GM12892 (cell line): ENCODE measurements around the gene PGRMC2.
"Not testable (repeated sequence)": the region's sequence is repeated elsewhere in the genome, so short reads cannot be mapped to it uniquely, and the experiment has no call there.

Experiments used
- DNase-seq: peaks from one replicate; pipeline ENCODE4 v3.0.0; 2011; ENCODE audit not compliant: insufficient read length
- FAIRE-seq: peaks from 2 replicates; lab custom pipeline; 2011; peaks lifted over from hg19 to GRCh38; lab: Jason Lieb, UNC
- POLR2A ChIP-seq: IDR thresholded peaks from 2 replicates; pipeline ENCODE4 v1.6.1; 2011; ENCODE audit warnings: low read depth, low read length, control low read depth
- POLR2AphosphoS5 ChIP-seq: IDR thresholded peaks from 2 replicates; pipeline ENCODE4 v1.6.1; 2011; ENCODE audit warnings: low read depth, low read length, control low read depth
- TAF1 ChIP-seq: IDR thresholded peaks from 2 replicates; pipeline ENCODE4 v1.6.1; 2011; ENCODE audit warnings: low read depth, mild to moderate bottlenecking, control low read depth, low read length, borderline replicate concordance

PGRMC2 gene

DNA sequence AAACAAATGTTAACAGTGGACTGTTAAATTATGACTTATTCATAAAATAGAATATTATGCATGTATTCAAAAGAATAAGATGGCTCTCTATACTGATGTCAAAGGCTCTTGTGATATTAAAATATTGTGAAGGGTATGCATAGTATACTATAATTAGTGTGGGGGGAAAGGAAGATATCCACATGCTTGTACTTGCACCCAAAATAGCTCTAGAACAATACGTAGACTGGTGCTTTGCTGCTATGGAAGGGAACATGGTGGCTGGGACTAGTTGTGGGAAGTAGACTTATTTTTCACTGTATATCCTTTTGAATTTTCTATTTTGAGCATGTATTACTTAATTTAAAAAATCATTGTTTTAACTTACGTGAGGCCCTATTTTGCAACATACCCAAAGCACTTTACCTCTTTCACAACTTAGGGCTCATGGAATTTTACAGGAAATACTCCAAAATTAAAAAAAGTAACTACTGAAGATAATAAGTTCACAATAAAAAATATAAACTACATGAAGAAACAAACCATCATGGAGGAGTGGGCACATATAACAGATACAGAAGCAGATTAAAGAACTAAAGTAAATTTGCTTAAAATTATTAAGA lies 7.9 kb downstream of the PGRMC2 start:
- DNase-seq (no peak), FAIRE-seq (peak; percentile 9)
- no peak for TF ChIP-seq POLR2A

DNA sequence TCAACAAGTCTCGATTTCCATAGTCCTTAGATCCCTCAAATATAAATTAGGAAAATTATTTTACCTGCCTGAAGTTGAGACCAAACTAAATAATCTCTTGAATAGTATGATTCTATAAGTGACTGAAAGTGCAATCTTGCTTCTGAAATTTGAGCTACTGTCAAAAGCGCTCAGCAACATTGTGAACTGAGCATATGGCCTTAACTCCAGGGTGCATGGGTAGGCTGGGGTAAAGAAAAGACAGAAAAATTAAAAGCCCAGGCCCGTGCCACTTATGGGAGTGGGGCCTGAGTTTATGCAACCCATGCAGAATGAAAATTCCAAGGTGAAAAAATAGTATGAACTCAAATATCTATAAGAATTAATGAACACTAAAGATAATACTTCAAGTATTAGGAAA lies 9.8 kb downstream of the PGRMC2 start:
- DNase-seq (no peak), FAIRE-seq (no peak)
- no peak for TF ChIP-seq POLR2A
- no peak for TF ChIP-seq POLR2AphosphoS5
- TF ChIP-seq TAF1 = no peak

DNA sequence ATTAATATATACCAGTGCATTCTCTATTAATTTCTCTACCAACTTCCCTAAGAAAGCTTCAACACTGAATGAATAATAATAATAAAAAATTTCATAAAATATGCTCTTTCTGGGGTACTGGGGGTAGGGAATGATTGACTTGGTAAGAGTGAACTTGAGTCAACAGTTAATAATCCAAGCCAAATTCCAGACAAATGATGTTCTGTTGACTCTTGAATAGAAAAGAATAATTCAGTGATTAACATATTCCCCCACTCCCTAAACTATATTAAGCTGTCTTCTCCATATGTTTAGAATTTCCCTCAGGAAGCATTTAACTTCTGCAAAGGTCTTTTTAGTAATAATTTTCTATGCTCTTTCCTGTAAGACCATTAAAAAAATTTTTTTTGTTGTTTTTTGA lies 12.3 kb downstream of the PGRMC2 start:
- DNase-seq (no peak), FAIRE-seq (no peak)
- TF ChIP-seq TAF1 (no peak), POLR2AphosphoS5 (no peak), POLR2A (no peak)

GRCh38 chr4:128271551-128271950 lies 16.1 kb downstream of the PGRMC2 start:
- TF ChIP-seq TAF1 (no peak), POLR2AphosphoS5 (no peak), POLR2A (no peak)
- DNase-seq (no peak), FAIRE-seq (no peak)

DNA sequence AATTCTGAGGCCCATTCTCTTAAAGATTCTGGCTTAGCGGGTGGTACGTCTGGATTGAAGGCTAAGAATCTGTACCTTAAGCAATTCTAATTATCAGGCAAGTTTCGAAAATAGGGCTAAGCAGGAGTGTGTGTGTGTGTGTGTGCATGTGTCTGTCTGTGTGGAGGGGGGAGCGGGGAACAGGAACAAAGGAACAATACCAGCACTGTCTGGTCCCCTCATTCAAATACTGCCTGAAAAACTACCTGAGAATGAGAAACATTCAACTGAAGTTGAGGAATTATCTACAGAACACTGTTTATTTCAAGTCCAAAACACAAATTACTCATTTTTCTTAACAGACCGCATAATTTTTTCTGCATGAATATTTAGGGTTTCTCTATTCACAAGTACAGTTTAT lies 18.6 kb downstream of the PGRMC2 start:
- FAIRE-seq = no peak
- TF ChIP-seq POLR2AphosphoS5 (no peak), POLR2A (no peak), TAF1 (no peak)
- no peak for DNase-seq

DNA sequence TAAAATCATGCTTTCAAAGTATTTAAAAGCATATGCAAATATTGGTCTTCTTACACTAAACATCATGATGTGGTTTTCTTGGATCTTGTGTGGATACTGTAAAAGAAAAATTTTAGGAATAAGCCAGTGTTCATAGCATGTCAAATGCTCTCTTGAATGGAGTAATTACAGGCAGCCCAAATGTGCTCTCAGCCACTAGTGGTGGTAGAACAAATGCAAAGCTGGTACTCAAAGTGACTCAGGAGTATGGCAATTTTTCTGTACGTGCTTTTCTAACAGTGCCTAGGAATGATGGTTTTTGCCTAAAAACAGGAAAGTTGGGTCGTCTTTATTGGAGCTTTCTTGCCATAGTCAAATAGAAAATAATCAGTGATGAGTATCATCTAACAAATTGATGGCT lies 19.9 kb downstream of the PGRMC2 start:
- no peak for DNase-seq
- FAIRE-seq = no peak
- TF ChIP-seq POLR2AphosphoS5 = no peak
- TF ChIP-seq TAF1 = no peak
- TF ChIP-seq POLR2A = no peak

DNA sequence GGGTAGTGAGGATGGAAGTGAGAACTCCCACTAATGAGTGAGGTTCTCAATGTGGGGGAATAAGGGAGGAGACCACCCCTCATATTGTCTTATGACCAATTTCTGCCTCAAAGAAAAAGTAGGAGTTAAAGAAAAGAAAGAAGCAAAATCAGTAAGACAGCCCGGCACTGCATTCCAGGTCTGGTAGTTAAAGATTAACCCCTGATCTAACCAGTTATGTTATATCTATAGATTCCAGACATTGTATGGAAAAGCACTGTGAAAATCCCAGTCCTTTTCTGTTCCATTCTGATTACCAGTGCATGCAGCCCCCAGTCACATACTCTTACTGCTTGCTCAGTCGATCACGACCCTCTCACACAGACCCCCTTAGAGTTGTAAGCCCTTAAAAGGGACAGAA lies 20.4 kb downstream of the PGRMC2 start:
- not testable (repeated sequence) for FAIRE-seq, DNase-seq

GRCh38 chr4:128265550-128265949 lies 22.1 kb downstream of the PGRMC2 start:
- not testable (repeated sequence) for DNase-seq, FAIRE-seq

DNA sequence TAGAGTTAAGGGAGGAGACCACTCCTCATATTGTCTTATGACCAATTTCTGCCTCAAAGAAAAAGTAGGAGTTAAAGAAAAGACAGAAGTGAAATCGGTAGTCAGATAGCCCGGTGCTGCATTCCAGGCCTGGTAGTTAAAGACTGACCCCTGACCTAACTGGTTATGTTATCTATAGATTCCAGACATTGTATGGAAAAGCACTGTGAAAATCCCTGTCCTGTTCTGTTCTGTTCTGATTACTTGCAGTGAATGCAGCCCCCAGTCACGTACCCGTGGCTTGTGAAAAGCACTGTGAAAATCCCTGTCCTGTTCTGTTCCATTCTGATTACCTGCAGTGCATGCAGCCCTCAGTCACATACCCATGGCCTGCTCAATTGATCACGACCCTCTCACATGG lies 27.7 kb downstream of the PGRMC2 start:
- not testable (repeated sequence) for FAIRE-seq, DNase-seq

DNA sequence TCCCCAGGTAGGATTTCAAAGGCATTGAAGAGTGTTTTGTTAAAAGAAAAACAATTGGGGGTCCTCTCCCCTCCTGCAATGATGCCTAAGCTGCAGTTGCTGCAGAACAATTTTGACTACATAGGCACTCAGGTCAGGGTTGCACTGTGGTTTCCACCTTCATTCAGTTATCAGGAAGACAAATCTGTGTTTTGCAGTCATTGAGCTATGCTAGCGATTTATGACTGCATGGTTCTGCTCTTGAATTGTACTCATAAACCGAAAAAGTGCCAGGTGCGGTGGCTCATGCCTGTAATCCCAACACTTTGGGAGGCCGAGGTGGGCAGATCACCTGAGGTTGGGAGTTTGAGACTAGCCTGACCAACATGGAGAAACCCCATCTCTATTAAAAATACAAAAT lies 29.4 kb downstream of the PGRMC2 start:
- FAIRE-seq, DNase-seq: not testable (repeated sequence)

GRCh38 chr4:128256539-128256938 lies 31.1 kb downstream of the PGRMC2 start:
- DNase-seq (no peak), FAIRE-seq (no peak)
- no peak for TF ChIP-seq POLR2AphosphoS5

DNA sequence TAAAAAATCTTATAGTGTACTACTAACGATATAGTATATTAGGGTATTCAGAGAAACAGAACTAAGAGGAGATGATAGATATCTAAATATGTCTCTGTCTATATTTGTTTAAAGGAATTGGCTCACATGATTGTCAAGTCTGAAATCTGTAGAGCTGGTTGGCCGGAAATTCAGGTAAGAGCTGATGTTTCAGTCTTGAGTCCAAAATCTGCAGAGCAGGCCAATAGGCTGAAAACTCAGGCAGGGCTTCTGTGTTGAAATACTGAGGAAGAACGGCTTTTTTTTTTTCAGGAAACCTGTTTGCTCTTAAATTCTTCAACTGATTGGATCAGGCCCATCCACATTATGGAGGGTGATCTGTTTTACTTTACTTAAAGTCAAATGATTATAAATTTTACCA lies 31.7 kb downstream of the PGRMC2 start:
- no peak for DNase-seq
- FAIRE-seq = no peak

GRCh38 chr4:128249787-128250668 lies 37.6 kb downstream of the PGRMC2 start:
- TF ChIP-seq POLR2AphosphoS5 (no peak), TAF1 (no peak), POLR2A (no peak)
- FAIRE-seq (no peak), DNase-seq (no peak)

More for the DNA sequence above, 31.7 kb downstream of the PGRMC2 start:
- TF ChIP-seq TAF1 = no peak
- no peak for TF ChIP-seq POLR2AphosphoS5
- TF ChIP-seq POLR2A = no peak
